Endothelial cell of umbilical vein (primary cell): ENCODE measurements around the gene OPRD1. TPM values are rescaled to one million over a fixed set of nuclear protein-coding genes. Genes with fewer than 3 reads are reported as not detected.

ENCODE experiments used
- BruUV-seq: library from RNA; stranded (reverse); fragments of 400-500 nt; replicated peaks from 2 replicates; lab custom pipeline; 2021; lab: Mats Ljungman, UMichigan
- CTCF ChIA-PET: fragments of 300-600, 350-600 bp; sonication (Branson Sonifier 250); formaldehyde crosslinking; loops from one replicate; lab custom pipeline; 2021; ENCODE audit warnings: antibody characterized with exemption, inconsistent platforms; lab: Charles Lee
- POLR2A ChIA-PET: fragments of 300-600, 350-600 bp; sonication (Branson Sonifier 250); formaldehyde crosslinking; loops from one replicate; lab custom pipeline; 2021; ENCODE audit warnings: antibody characterized with exemption, inconsistent platforms; lab: Charles Lee
- DNase-seq: peaks from one replicate; pipeline ENCODE4 v3.0.0-alpha.2; 2011; ENCODE audit warnings: low read depth, low spot score
- FAIRE-seq: peaks from 2 replicates; lab custom pipeline; 2011; peaks lifted over from hg19 to GRCh38; lab: Jason Lieb, UNC
- H2AFZ ChIP-seq: 2 replicates; pipeline ENCODE4 v1.6.0; 2012; ENCODE audit warnings: low read depth, low read length, control low read depth, inconsistent platforms
- H3K27ac ChIP-seq: 2 replicates; pipeline ENCODE4 v1.5.1; 2011; ENCODE audit warnings: low read depth, mild to moderate bottlenecking, control low read depth, low read length, moderate library complexity; ENCODE audit not compliant: insufficient read depth
- H3K27me3 ChIP-seq, 2 experiments: 2 replicates each; pipeline versions ENCODE4 v1.6.0 to v1.6.1; 2011; ENCODE audit warnings: low read length in 2 of 2, mixed read lengths in 1 of 2; ENCODE audit not compliant: control insufficient read depth in 2 of 2, insufficient read depth in 2 of 2
- H3K36me3 ChIP-seq, 2 experiments: 2 replicates in 1 of 2; 3 replicates in 1 of 2; pipeline ENCODE4 v1.5.1; 2011; ENCODE audit warnings: low read length in 2 of 2, mild to moderate bottlenecking in 1 of 2, moderate library complexity in 1 of 2; ENCODE audit not compliant: control insufficient read depth in 2 of 2, insufficient read depth in 2 of 2; ENCODE audit errors: extremely low read depth in 1 of 2
- H3K4me1 ChIP-seq: 3 replicates; pipeline ENCODE4 v1.5.1; 2011; ENCODE audit warnings: mild to moderate bottlenecking, low read length; ENCODE audit not compliant: control insufficient read depth, insufficient read depth; ENCODE audit errors: extremely low read depth
- H3K4me2 ChIP-seq: 2 replicates; pipeline ENCODE4 v1.6.1; 2011; ENCODE audit warnings: low read length, control low read depth, mixed read lengths; ENCODE audit not compliant: insufficient read depth
- H3K4me3 ChIP-seq, 3 experiments: fragments of 200-600 bp in 1 of 3; sonication (generic), shearing (Covaris generic) in 1 of 3; replicated peaks in 1 of 3; 2 replicates each; pipeline ENCODE4 v1.5.1; 2011 to 2016; ENCODE audit warnings: control low read depth in 3 of 3, low read length in 3 of 3, mild to moderate bottlenecking in 2 of 3, inconsistent platforms in 1 of 3, low read depth in 1 of 3, moderate library complexity in 1 of 3; ENCODE audit not compliant: insufficient read depth in 1 of 3
- H3K79me2 ChIP-seq: 2 replicates; pipeline ENCODE4 v1.6.0; 2012; ENCODE audit warnings: low read length, inconsistent platforms; ENCODE audit not compliant: control insufficient read depth, insufficient read depth
- H3K9ac ChIP-seq: replicated peaks from 2 replicates; pipeline ENCODE3; 2011; ENCODE audit warnings: low read length, control low read depth; ENCODE audit not compliant: insufficient read depth; ENCODE audit errors: extremely low read depth
- H3K9me1 ChIP-seq: replicated peaks from 3 replicates; pipeline ENCODE4 v1.6.0; 2011; ENCODE audit warnings: mild to moderate bottlenecking, low read length; ENCODE audit not compliant: control insufficient read depth, insufficient read depth; ENCODE audit errors: extremely low read depth
- H3K9me3 ChIP-seq: replicated peaks from 2 replicates; pipeline ENCODE4 v1.5.1; 2012; ENCODE audit warnings: low read length, inconsistent platforms; ENCODE audit not compliant: control insufficient read depth, insufficient read depth
- H4K20me1 ChIP-seq: replicated peaks from 2 replicates; pipeline ENCODE3; 2011; ENCODE audit warnings: mild to moderate bottlenecking, low read length; ENCODE audit not compliant: control insufficient read depth, insufficient read depth; ENCODE audit errors: extremely low read depth
- CTCF ChIP-seq, 2 donors: IDR thresholded peaks; 1 replicate in 1 of 2; 2 replicates in 1 of 2; pipeline ENCODE4 v1.5.1; 2011; ENCODE audit warnings: low read length in 2 of 2, mild to moderate bottlenecking in 2 of 2, moderate library complexity in 2 of 2, control low read depth in 1 of 2, inconsistent platforms in 1 of 2, low read depth in 1 of 2; ENCODE audit not compliant: insufficient read depth in 1 of 2; ENCODE audit errors: extremely low read depth in 1 of 2
- EZH2 ChIP-seq: IDR thresholded peaks from 2 replicates; pipeline ENCODE4 v1.6.1; 2012; ENCODE audit warnings: borderline replicate concordance, low read depth, mild to moderate bottlenecking, moderate library complexity, low read length, inconsistent platforms; ENCODE audit not compliant: severe bottlenecking
- FOS ChIP-seq: IDR thresholded peaks from 2 replicates; pipeline ENCODE4 v1.6.1; 2011; ENCODE audit warnings: mild to moderate bottlenecking, low read length, moderate library complexity, borderline replicate concordance; ENCODE audit not compliant: insufficient read depth
- GATA2 ChIP-seq: IDR thresholded peaks from 2 replicates; pipeline ENCODE4 v1.7.0; 2011; ENCODE audit warnings: low read depth, mild to moderate bottlenecking, moderate library complexity, mixed read lengths, low read length; ENCODE audit not compliant: insufficient read length, insufficient read depth
- JUN ChIP-seq: IDR thresholded peaks from 2 replicates; pipeline ENCODE4 v1.6.1; 2011; ENCODE audit warnings: borderline replicate concordance, low read depth; ENCODE audit not compliant: insufficient read length, insufficient read depth
- MAX ChIP-seq: IDR thresholded peaks from 2 replicates; pipeline ENCODE4 v1.6.1; 2011; ENCODE audit not compliant: insufficient read depth, insufficient read length
- MYC ChIP-seq: IDR thresholded peaks from one replicate; pipeline ENCODE4 v1.6.1; 2011; ENCODE audit warnings: mild to moderate bottlenecking, low read depth, low read length
- POLR2A ChIP-seq: IDR thresholded peaks from 2 replicates; pipeline ENCODE4 v1.6.1; 2012; ENCODE audit warnings: low read depth, mild to moderate bottlenecking, control low read depth, low read length
- POLR2AphosphoS5 ChIP-seq: IDR thresholded peaks from 2 replicates; pipeline ENCODE4 v1.6.1; 2012; ENCODE audit warnings: low read depth, mild to moderate bottlenecking, control low read depth, low read length, moderate library complexity; ENCODE audit not compliant: insufficient read depth
- dilution Hi-C: fragments of 300-500 bp; cut with MboI; formaldehyde crosslinking; loops from one replicate; pipeline ENCODE4 v1.15.0; 2019; ENCODE audit warnings: low sequenced_read_pairs; ENCODE audit not compliant: extremely low pct_ligation_motif_present
- intact Hi-C: fragments of 100-400 bp; cut with micrococcal nuclease; formaldehyde crosslinking; loops from one replicate; pipeline ENCODE4 v1.10.0; 2022
- polyA plus RNA-seq, 4 experiments: library from polyadenylated mRNA; depleted of rRNA in 3 of 4; stranded (reverse) in 3 of 4; unstranded in 1 of 4; fragments of >200 nt; gene quantifications; 2 replicates each; pipeline versions ENCODE4 v1.2.1 to v1.2.3, GENCODE V29; 2011 to 2012; ENCODE audit warnings: missing spikeins in 1 of 4
- total RNA-seq: library from RNA; stranded (reverse); gene quantifications from 2 replicates; pipeline ENCODE4 v1.2.3, GENCODE V29; 2021

Gene OPRD1
- total and polyA plus RNA-seq, 2 donors (not counting 3 experiments of a cell fraction or from before 2014, with no cell fraction given): not detected

GRCh38 chr1:28896609-28896986, 84.6 kb downstream of the OPRD1 start:
- intact Hi-C loops: no loop called here
- POLR2A ChIA-PET: interaction anchor here (0.5 kb wide), 1 partner anchor 12 kb away, joined by 3 read pairs; no protein-coding TSS in a partner anchor
- TF ChIP-seq POLR2A (no peak), EZH2 (no peak), POLR2AphosphoS5 (no peak), JUN (no peak), MAX (no peak), CTCF (IDR thresholded peaks at IDR 0.05; ENCODE audit: extremely low read depth in 1 of 2, insufficient read depth in 1 of 2, low read depth in 1 of 2, low read length in 2 of 2) (no peak), GATA2 (no peak), FOS (no peak), MYC (no peak)
- Histone ChIP-seq H3K27ac (no peak overlapping the region), H3K4me2 (no peak overlapping the region), H3K9ac (no peak overlapping the region), H3K9me3 (no peaks in the 10 kb centered on the region), H2AFZ (no peak overlapping the region), H3K4me1 (peaks cover 10% of the 10 kb centered on the region), H3K27me3 (no peaks in the 10 kb centered on the region), H3K79me2 (no peaks in the 10 kb centered on the region), H3K9me1 (no peaks in the 10 kb centered on the region), H4K20me1 (no peaks in the 10 kb centered on the region), H3K36me3 (peaks cover 0 to 2% of the 10 kb centered on the region in 2 experiments), H3K4me3 (no peak overlapping the region)
- no peak for FAIRE-seq
- no TSS peak for BruUV-seq
- CTCF ChIA-PET: no interaction called here
- dilution Hi-C loops: no loop called here
- DNase-seq: no peak
